AG09309 (cell line): Measurements from ENCODE around the gene TJP3.

Experiments used
- DNase-seq: peaks from one replicate; pipeline ENCODE4 v3.0.0-alpha.2; 2010; ENCODE audit warnings: low read depth
- H3K4me3 ChIP-seq: 2 replicates; pipeline ENCODE4 v1.5.1; 2011; ENCODE audit warnings: mild to moderate bottlenecking, low read depth, low read length, moderate library complexity; ENCODE audit not compliant: control insufficient read depth
- CTCF ChIP-seq: IDR thresholded peaks from 2 replicates; pipeline ENCODE4 v1.5.1; 2011; ENCODE audit warnings: mild to moderate bottlenecking, low read depth, low read length, inconsistent platforms; ENCODE audit not compliant: insufficient read depth, control insufficient read depth; ENCODE audit errors: missing control alignments

Gene TJP3

GRCh38 chr19:3736106-3736724 is 28.0 kb downstream of the TJP3 start:
- no peak for DNase-seq
- no peak for TF ChIP-seq CTCF
- H3K4me3 ChIP-seq = no peak overlapping the region

GRCh38 chr19:3737487-3738205 is 29.5 kb downstream of the TJP3 start:
- no peak for DNase-seq
- no peak for TF ChIP-seq CTCF
- no peak overlapping the region for H3K4me3 ChIP-seq

GRCh38 chr19:3738477-3739220 is 30.5 kb downstream of the TJP3 start:
- DNase-seq = no peak
- no peak overlapping the region for H3K4me3 ChIP-seq
- TF ChIP-seq CTCF = no peak

DNA sequence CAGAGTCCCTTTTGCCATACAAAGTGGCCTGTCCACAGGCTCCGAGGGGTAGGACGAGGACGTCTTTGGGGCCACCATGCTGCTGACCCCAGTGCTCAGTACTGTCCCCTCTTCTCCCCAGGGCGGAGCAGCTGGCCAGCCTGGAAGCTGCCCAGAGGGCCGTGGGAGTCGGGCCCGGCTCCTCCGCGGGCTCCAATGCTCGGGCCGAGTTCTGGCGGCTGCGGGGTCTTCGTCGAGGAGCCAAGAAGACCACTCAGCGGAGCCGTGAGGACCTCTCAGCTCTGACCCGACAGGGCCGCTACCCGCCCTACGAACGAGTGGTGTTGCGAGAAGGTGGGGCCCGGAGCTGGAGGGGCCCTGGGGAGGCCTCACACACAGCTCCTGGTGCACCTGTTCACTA is 32.2 kb downstream of the TJP3 start:
- DNase-seq = no peak
- TF ChIP-seq CTCF = no peak
- H3K4me3 ChIP-seq = no peak overlapping the region

- no peak overlapping the region for H3K4me3 ChIP-seq
- DNase-seq = no peak
These were observed 35.3 kb downstream of the TJP3 start for GRCh38 chr19:3743486-3743885.

More at GRCh38 chr19:3743486-3743885, 35.3 kb downstream of the TJP3 start:
- no peak for TF ChIP-seq CTCF
